Stimulated activated naive CD4-positive, alpha-beta T cell treated with Interleukin-2 at 50 U/mL for 16 hours (primary cell): ENCODE data around the gene ARHGEF7.

ENCODE experiments used
- DNase-seq: peaks from one replicate; lab custom pipeline; 2025; lab: John Stamatoyannopoulos, UW

The ARHGEF7 gene

DNA sequence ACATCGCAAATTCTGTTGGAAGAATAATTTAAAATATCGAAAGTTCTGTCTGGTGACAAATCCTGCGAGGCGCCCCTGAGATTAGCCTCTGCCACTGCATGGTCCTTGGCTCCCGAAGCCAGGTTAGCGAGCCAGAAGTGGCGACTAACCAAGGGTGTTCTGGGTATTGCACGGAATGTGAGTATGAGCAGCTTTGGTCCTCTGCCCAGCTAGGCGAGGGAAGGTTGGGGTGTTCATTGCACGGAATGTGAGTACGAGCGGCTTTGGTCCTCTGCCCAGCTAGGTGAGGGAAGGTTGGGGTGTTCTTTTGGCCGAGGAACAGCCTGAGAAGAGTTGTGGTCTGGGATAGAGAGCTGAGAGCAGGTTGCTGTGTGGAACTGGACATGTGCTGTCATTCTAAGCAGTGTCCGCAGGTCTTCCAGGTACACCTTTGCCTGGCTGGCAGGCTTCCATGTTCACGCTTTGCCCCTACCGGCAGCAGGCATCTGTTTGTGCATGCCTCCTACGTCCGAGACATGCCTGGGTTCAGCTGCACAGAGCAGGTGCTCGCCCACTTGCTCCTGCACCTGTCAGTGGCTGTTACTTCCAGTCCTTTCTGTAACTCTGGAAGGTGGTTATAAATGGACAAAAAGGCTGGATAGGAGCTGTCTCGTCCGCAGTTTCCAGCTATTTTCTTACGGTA lies 187.1 kb downstream of the ARHGEF7 start:
- DNase-seq: no peak

DNA sequence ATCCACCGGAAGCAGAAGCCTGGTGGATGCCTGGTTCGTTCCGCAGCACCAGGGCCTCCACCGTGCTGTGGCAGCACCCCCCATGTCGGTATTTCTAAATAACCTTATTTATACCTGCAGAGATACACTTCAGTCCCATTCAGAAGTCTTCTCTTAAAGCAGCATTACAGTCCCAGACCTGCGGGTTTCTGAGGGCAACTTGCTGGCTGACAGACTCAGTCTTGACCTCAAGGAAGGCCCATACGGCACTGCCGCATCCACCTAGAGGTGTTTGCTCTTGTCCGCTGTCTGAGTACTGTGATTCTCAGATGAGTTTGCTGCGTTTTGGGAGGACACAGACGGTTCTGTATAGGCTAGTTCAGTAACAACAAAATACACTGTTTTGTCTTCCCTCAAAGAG lies 188.4 kb downstream of the ARHGEF7 start:
- DNase-seq: no peak

DNA sequence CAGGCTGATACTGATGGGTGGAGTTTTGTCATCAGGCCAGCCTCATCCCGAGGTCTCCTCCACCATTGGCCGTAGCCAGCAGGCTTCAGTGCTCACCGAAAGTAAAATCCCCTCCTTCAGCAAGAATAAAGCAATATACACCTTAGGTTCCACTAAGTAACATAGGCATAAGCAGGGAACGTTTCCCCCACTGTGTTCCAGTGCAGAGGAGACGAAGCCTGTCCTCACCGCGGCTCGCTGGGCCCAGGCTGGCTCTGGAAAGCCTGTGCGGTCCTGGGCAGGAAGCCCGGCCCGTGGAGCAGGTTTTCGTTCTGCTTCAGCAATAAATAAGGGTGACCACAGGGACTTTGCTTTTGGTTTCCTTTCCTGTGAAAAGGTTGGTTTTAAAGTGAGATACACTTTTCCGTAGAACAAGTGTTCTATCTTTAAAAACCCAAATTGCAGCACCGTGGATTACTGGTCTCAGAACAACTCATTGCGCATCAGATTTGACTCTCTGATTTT lies 189.0 kb downstream of the ARHGEF7 start:
- no peak for DNase-seq

DNA sequence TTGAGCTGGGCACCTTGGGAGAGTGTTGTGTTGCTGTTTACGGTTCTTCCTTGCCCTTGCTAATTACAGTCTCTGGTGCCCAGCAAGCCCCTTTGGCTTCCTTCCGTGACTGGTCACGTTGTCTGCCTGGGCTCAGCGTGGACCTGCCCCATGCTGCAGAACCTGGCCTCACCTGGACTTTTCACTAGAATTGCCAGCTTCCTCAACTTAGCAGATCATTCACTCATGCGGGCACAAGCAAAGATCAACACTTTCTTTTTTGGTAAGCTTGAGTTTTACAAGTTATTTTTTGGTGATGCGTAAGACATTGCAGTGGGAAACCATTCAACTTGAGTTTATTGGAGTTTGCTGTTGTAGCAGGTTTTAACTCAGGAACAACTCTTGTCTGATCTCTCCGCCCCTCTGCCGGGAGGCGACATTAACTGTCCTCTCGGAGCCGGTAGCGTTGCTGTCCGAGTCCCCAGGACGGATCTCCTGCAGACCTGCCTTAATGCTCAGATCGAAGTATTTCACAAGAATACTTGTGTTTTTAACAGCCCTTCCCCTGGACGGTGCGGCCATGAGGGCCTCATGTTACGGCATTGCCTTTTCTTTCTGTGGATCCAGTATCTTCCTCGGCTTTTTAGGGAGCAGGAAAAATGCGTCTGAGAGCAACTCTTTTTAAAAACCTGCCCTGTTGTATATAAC lies 189.6 kb downstream of the ARHGEF7 start:
- DNase-seq: no peak

DNA sequence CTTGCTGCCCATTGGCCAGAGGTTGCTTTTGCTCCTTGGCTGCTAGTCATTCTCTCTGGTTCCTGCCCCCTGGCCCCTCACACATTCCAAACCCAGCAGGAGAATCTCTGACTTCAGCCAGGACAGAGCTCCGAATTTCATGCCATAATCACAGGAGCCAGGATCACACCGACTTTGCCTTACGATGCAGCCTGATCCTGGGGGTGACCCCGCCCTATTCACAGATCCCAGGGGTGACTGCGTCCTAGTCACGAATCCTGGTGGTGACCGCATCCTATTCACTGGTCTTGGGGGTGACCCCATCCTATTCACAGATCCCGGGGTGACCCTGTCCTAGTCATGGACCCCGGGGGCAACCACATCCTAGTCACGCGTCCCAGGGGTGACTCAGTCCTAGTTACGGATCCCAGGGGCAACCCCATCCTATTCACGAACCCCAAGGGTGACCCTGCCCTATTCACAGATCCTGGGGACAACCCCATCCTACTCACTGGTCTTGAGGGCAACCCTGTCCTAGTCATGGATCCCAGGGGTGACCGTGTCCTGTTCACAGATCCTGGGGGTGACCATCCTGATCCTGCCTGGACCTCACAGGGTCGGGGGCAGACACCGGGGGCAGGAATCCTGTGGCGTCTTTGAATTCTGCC lies 198.0 kb downstream of the ARHGEF7 start:
- DNase-seq: no peak

DNA sequence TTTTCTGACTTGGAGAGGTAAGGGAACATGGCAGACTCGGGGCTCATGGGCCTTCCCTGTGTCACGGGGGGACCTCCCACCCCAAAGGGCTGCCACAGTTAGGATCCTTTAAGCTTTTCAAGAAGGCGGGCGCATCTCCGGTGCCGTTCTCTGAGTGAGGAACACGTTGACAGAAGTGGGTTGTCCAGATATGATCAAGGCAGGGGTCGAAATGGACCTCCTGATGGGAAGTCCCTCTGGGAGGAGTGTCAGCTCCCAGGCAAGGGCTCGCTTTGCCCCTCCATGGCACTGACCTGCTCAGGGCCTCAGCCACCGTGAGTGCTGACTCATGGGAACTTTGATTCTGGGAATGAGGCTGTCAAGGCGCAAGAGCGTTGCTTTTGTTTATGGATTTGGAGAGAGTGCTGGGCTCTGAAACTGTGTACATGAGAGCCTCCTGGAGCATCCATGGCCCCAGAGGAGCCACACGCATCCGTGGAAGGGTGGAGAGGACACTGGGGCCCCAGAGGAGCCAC lies 198.9 kb downstream of the ARHGEF7 start:
- DNase-seq: no peak

DNA sequence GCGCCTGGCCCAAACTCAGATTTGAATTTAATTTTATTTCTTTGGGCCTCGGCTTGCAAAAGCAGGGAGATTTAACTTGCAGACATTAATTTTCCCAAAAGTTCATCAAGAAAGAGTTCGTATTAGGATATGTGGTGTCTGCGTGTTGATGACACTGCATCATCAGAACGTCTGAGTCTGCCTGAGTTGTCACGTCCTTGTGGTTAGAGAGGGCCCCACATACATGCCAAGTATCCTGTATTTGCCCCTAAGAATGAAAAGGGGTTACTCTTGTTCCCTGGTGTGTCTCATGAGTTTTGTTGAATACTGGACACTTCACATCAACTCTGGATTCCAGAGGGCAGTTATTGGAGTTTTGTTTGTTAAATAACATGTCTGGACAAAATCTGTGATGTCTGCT lies 199.7 kb downstream of the ARHGEF7 start:
- no peak for DNase-seq

DNA sequence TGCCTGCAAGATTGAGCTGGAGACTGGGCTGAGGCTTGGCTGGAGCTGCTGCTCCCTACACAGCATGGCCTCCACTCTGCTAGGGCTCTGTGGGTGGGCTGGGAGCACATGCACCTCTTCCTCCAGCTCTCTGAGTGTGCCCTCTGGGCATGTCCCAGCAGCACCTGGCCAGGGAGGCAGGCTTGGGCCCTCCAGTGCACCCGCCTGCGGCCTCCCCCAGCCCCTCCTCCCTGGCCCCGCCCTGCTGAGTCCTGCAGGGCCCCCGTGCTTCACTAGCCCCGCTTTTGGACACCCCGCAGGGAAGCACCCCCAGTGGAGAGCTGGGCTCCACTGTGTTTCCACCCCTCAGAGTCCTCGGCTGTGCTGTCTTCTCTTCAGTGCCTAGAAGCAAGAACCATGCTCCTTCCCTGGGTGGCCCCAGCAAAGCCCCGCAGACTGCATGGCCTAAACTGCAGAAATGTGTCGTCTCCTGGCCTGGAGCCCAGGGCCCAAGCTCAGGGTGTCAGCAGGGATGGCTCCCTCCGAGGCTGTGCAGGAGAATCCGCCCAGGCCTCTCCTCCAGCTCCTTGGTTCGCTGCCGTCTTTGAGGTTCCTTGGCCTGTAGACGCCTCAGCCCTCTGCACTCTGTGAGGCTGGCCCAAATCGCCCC lies 200.4 kb downstream of the ARHGEF7 start:
- DNase-seq: no peak

DNA sequence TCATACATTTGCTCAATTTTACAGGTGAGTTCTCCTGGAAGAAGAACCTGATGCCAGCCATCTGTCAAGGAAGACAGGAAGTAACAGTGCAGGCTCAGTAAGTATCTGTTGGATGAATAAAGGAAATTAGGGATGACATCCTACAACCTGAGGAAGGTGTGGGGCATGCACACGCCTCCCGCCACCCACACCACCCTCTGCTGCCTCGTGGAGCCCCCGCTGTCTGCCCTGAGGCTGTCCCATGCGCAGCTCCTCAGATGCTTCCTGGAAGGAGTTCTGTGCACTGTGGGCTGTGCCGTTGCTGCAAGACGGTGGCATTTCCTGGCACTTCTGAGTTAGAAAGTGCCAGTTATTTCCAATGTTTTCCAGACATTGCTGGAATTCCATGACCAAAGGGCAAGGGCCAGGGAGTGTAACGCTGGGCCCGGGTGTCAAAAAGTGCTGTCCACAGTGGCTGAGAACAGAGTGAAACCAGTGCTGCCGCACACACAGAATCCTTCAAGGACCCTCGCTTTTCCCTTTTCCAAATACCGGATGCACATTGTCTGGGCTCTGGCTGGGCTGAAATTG lies 201.1 kb downstream of the ARHGEF7 start:
- no peak for DNase-seq

DNA sequence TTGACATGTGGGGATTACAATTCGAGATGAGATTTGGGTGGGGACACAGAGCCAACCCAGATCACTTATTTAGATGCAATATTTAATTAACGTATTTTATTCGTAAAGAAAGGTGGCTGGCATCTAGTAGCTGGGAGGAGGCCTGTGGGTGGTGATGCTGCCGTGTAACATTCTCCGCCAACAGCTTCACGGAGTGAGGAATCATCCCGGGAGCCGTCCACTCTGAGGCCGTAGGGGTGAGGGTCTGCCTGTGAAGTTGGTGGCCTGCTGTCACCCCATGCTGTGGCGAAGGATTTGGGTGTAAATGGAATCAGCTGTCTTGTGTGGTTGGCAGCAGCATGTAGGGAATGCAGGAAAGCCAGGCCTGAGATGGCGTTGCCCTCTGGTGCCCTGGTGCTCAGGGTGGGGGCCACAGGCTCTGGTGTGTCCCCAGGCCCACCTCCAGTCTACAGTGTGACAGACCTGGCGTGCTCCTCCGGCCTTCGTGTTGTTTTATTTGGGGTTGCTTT lies 202.0 kb downstream of the ARHGEF7 start:
- no peak for DNase-seq

DNA sequence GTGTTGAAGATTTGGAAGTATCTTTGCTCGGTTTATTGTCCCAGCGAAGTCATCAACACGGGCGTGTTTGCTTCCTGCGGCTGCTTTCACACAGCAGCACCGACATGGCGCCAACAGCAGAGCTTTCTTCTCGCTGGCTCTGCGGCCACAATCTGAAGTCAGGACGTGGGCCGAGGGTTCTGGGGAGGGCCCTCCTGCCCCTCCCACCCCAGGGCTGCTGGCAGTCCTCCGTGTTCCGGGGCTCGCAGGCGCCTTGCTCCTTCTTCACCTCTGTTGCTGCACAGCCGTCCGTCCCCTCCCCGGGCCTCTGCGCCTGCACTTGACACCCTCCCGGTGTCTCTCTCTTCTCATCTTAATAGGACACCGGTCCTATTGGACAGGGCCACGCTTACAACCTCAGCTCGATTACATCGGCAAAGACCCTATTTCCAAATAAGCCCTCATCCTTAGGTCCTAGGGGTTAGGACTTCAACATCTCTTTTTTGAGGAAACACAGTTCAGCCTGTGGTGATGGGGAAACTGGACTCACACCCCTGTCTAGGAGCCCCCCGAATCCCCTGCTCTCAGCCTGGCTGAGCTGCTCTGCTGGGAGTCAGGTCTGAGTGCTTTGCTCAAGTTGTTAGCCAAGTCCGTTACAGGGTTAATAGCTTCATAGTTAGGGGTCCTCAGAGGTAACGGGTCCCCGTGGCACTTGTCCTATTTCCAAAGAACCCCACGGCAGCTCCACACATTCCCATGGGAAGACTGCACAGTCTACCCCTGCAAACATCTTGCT lies 202.6 kb downstream of the ARHGEF7 start:
- DNase-seq: no peak

DNA sequence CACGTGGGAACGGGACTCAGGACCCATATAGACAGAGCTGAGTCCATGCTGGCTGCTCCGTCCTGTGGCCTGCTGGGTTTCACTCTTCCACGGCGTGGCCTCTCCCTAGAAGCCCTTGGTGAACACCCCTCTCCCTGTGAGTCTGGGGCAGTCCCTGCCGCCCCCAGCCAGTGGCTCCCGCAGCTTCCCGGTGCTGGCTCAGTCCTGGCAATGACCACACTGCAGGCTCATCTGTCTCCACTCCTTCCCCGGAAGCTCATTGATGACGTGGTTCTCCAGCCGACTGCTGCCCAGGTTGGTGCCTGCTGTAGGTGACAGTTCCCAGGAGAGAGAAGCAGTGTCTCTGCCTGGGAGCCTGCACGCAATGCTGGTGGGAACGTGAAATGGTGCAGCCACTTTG lies 203.3 kb downstream of the ARHGEF7 start:
- no peak for DNase-seq

DNA sequence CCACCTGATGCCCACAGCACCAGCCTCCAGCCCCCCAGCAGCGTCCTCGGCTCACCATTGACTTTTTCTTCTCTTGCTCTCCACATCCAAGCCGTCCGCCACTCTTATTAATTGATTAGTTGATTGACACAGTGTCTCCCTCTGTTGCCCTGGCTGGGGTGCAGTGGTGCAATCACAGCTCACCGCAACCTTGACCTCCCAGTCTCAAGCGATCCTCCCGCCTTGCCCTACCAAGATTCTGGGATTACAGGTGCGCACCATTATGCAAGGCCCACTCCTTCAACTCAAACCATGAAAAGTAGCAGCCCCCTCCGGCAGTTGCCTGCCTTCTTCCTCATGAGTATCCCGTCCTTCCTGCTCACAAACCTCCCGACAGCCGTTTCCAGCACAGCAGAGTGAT lies 204.4 kb downstream of the ARHGEF7 start:
- DNase-seq: no peak

DNA sequence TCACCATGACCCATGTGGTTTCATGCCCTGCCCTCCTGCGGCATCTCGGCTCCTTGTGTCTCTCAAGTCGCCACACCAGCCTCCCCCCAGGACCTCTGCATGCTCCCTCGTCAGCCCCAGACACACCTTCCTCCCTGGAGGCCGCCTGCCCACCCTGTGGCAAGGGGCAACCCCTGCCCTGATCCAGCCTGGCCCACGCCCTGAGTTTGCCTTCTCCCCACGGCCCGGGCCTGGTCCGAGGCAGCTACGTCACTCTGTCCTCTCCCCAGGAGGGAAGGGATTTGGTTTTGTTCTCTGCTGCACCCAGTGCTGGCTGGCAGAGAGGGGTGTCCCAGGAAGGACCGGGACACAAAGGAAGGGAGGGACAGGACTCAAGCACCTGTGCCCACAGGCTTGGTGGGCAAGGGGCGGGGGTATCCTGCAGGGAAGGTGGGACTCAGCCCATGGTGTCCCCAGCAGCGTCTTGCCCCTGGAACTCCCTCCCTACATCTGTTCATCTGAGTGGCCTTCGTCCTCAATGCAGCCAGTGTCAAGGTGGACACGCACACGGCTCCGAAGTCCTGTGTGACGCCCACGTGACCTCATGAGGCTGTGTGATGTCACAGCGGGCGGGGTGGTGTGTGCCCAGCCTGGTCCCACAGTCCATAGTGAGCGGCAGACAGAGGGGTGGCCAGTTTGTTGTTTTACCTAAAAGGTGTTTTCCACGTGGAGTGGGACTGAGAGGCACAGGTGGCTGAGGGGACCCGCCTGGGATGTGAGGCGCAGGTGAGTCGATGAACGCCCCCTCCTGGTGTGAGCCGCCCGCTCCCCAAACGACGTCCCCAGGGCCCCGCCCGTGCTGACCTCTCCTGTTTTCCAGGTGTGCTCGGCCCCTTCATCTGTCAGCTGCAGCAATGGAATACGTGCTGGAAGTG lies 205.1 kb downstream of the ARHGEF7 start, which contains the start of gene TEX29:
TSS of gene TEX29 (plus strand) at position 645 of the 914 bp plus-strand sequence. CDS start at position 894, 249 bp downstream.
- no peak for DNase-seq

DNA sequence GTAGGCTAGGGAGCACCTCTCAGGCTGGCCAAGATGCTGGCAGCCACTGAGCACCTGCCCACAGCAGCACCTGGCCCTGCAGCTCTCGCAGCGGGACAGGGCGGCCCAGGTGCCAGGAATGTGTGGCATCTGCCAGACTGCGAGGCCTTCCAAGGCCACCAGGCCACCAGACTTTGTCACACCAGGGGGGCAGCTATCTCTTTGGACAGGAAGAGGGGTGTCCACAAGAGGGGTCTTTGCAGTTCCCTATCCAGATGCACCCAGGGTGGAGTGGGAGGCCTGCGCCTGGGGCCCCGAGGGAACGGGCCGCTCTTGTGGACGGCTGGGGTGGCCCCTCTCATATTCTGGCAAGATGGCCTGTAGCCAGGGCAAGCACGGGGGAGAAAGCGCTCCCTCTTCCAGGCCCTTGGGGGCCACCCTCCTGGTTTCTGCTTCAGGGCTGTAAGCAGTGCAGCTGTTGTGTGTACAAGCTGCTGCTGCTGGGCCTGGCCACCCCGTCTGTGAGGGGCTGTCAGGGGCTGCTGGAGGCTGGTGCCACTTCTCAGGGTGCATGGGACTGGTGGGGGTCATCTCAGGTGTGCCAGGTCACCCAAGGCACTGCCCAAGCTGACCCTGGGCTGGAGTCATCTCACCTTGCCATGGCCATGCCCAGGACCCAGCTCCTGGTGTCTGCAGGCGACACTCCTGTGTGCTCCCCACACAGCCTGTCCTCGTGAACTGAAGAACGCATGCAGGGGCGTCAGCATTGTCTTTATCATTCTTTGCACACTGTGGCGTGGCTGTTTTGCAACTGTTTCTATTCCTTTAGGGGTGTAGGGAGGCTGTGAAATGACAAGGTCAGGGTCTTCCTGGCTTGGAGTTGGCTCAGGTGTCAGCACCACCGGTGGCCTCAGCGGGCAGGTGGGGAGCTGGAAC lies 207.1 kb downstream of the ARHGEF7 start:
- DNase-seq: no peak

DNA sequence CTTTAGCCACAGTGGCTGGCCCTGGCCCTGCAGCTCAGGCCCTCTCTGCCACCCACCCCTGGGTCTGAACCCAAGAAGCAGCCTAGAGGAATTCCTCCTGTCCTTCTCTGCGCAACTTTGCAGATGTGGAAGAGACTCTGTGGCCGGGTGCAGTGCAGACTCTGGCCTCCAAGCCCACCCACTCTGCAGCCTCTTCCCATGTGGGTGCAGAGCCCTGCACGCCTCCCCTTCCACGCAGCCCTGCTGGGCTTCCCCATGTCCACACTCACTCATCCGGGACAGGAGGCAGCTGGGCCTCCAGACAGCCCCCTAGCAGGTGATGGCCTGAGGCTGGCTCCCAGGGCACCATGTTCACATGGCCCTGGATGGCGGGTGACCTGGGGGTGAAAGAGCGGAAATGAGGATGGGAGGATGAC lies 207.8 kb downstream of the ARHGEF7 start:
- DNase-seq: no peak

DNA sequence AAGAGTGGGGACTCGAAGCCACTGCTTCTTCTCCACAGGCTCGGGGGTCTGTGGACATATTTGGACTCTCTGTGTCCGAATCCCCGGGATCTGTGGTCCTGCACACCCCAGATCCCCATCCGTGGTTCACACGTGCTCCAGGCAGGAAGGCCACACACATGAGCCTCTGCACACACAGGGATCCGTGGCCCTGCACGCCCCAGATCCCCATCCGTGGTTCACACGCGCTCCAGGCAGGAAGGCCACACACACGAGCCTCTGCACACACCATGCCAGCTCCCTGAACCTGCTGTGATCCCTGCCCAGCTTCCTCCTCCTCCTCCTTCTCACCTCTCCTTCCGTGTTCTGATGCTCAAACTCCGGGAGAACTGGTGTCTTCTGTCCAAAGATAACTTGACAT lies 208.4 kb downstream of the ARHGEF7 start:
- DNase-seq: no peak

DNA sequence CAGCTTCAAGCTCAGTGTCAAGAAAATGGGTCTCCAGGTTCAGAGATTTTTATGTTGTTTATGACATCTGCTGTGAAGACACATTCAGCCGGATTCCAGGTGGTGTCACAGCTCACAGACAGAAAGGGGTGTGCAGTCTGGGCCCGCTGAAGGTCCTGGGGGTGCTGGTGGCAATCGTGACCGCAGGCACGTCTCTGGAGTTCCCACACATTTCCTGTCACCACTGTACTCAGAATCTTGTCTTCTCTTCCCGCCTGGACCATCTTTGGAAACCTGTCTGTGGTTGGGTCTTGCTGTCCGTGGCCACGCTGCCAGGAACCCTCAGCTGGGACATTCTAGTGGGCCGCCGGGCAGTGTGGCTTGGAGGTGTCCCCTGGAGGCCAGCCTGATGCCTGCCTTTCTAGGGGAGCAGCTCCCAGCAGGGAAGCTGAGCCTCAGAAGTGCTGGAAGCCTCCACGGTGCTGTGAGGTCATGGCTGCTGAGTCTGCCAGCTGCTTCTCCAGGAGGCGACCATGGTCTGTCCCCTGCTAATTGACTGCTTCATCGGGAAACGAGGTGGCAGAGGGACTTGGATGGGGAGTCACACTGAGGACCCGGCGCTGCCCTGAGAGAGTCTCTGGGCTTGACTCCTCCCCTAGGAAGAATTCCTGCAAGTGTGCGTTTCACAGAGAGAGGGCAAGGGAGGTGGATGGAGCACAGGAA lies 209.0 kb downstream of the ARHGEF7 start:
- no peak for DNase-seq
